Cardiac fibroblast (primary cell): ENCODE data around the gene RABGAP1.

Experiments used
- DNase-seq, 2 donors: peaks; one replicate each; pipeline versions ENCODE4 v3.0.0 to v3.0.0-alpha.2; 2010; ENCODE audit warnings: low read depth in 2 of 2
- H3K4me3 ChIP-seq, 2 donors: replicated peaks in 1 of 2; 1 replicate in 1 of 2; 2 replicates in 1 of 2; pipeline ENCODE4 v1.5.1; 2011; ENCODE audit warnings: low read depth in 2 of 2, low read length in 2 of 2, mild to moderate bottlenecking in 2 of 2, moderate library complexity in 1 of 2
- CTCF ChIP-seq: IDR thresholded peaks from one replicate; pipeline ENCODE4 v1.5.1; 2011; ENCODE audit warnings: low read depth, mild to moderate bottlenecking, low read length, inconsistent platforms

Gene RABGAP1

GRCh38 chr9:123069010-123069481, 128.2 kb downstream of the RABGAP1 start:
- DNase-seq: peak; percentile 87 to 89
- TF ChIP-seq CTCF: no peak
- H3K4me3 ChIP-seq: no peak overlapping the region

GRCh38 chr9:123070198-123070597, 129.4 kb downstream of the RABGAP1 start:
- no peak for TF ChIP-seq CTCF
- DNase-seq: peak in 1 of 2 donors; percentile 3
- H3K4me3 ChIP-seq: no peak overlapping the region

- TF ChIP-seq CTCF: no peak
- H3K4me3 ChIP-seq: no peak overlapping the region
- no peak for DNase-seq
These were observed 131.7 kb downstream of the RABGAP1 start for GRCh38 chr9:123072407-123072995.

- TF ChIP-seq CTCF: no peak
- no peak for DNase-seq
- H3K4me3 ChIP-seq: no peak overlapping the region
These were observed 132.6 kb downstream of the RABGAP1 start for GRCh38 chr9:123073441-123073840.

DNA sequence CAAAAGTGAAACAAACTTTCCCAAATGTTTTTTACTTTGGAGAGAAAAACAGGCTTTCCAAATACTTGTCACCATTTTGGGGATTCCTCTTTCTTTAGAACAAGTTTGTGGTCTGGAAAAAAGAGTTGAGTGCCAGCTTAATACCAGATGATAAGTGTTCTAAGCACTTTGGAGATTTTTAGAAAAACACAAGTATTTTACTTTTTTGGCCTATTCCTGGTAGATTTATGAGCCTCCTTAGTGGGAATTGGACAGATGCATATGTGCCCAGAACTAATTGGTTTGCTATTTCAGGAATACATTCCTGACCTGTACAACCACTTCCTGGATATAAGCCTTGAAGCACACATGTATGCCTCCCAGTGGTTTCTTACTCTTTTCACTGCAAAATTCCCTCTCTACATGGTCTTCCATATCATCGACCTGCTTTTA, 133.2 kb downstream of the RABGAP1 start:
- peak; percentile 53 to 74 for DNase-seq
- no peak for TF ChIP-seq CTCF
- H3K4me3 ChIP-seq: no peak overlapping the region

DNA sequence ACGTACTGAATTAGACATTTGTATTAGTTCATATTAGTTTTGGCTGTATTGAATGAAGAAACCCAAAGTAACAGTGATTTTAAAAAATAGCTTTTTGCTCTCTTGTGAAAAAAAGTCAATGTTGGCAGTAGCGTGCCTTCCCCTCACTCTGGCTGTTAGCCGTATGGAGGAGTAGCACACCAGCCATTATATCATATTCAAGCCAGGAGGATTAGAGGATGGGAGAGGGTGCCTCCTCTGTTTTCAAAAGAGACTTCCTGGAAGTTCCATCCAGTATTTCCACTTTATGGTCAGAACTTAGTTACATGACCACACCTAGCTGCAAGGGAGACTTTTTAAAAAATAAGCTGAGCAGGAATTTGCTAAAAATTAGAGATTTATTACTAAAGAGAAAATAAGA, 133.8 kb downstream of the RABGAP1 start:
- TF ChIP-seq CTCF: no peak
- H3K4me3 ChIP-seq: no peak overlapping the region
- no peak for DNase-seq

GRCh38 chr9:123080444-123080843, 139.6 kb downstream of the RABGAP1 start:
- TF ChIP-seq CTCF: no peak
- no peak overlapping the region for H3K4me3 ChIP-seq
- DNase-seq: no peak
